H9 (cell line): ENCODE results near the gene RAC2. TPM values are rescaled to one million over a fixed set of nuclear protein-coding genes. Genes with fewer than 3 reads are reported as not detected.
"Not testable (repeated sequence)": the region's sequence is repeated elsewhere in the genome, so short reads cannot be mapped to it uniquely, and the experiment has no call there.

Experiments
- DNase-seq: peaks from one replicate; pipeline ENCODE4 v3.0.0-alpha.2; 2017
- H2AFZ ChIP-seq: one replicate; pipeline ENCODE4 v1.6.1; 2013; ENCODE audit warnings: mild to moderate bottlenecking, low read length, control low read depth, moderate library complexity
- H2AK5ac ChIP-seq: 2 replicates; pipeline ENCODE4 v1.6.1; 2013; ENCODE audit warnings: low read length, control low read depth, mixed read lengths; ENCODE audit not compliant: insufficient read length
- H2BK120ac ChIP-seq: one replicate; pipeline ENCODE4 v1.6.1; 2013; ENCODE audit warnings: low read depth, mild to moderate bottlenecking, low read length, control low read depth, inconsistent platforms; ENCODE audit not compliant: poor library complexity, severe bottlenecking
- H2BK12ac ChIP-seq: 2 replicates; pipeline ENCODE4 v1.6.1; 2013; ENCODE audit warnings: low read length, control low read depth, mixed read lengths, low read depth; ENCODE audit not compliant: insufficient read length
- H2BK15ac ChIP-seq: 2 replicates; pipeline ENCODE4 v1.6.1; 2013; ENCODE audit warnings: low read depth, low read length, control low read depth
- H2BK20ac ChIP-seq: one replicate; pipeline ENCODE4 v1.6.1; 2013; ENCODE audit warnings: low read depth, mild to moderate bottlenecking, low read length, control low read depth, inconsistent platforms; ENCODE audit not compliant: poor library complexity, severe bottlenecking
- H2BK5ac ChIP-seq: 2 replicates; pipeline ENCODE4 v1.6.1; 2013; ENCODE audit warnings: low read length, control low read depth, mixed read lengths; ENCODE audit not compliant: insufficient read length
- H3K14ac ChIP-seq: 2 replicates; pipeline ENCODE4 v1.6.1; 2013; ENCODE audit warnings: low read length, control low read depth; ENCODE audit not compliant: insufficient read depth
- H3K18ac ChIP-seq: 2 replicates; pipeline ENCODE4 v1.6.1; 2013; ENCODE audit warnings: low read depth, mild to moderate bottlenecking, mixed read lengths, low read length, control low read depth; ENCODE audit not compliant: insufficient read length
- H3K23ac ChIP-seq: 2 replicates; pipeline ENCODE4 v1.6.1; 2013; ENCODE audit warnings: low read length, control low read depth, mixed read lengths, low read depth; ENCODE audit not compliant: insufficient read length
- H3K23me2 ChIP-seq: 2 replicates; pipeline ENCODE4 v1.6.1; 2013; ENCODE audit warnings: low read depth, mild to moderate bottlenecking, mixed read lengths, low read length, control low read depth; ENCODE audit not compliant: insufficient read length, poor library complexity, severe bottlenecking
- H3K27ac ChIP-seq: 2 replicates; pipeline ENCODE4 v1.5.1; 2013; ENCODE audit warnings: low read length, control low read depth, mixed read lengths, low read depth; ENCODE audit not compliant: insufficient read length
- H3K27me3 ChIP-seq: 2 replicates; pipeline ENCODE4 v1.6.1; 2013; ENCODE audit warnings: low read length, control low read depth, inconsistent platforms; ENCODE audit not compliant: insufficient read depth
- H3K4ac ChIP-seq: 2 replicates; pipeline ENCODE4 v1.6.1; 2013; ENCODE audit warnings: low read depth, mild to moderate bottlenecking, control low read depth, inconsistent platforms, low read length, moderate library complexity
- H3K4me1 ChIP-seq: 2 replicates; pipeline ENCODE4 v1.6.1; 2013; ENCODE audit warnings: low read length, control low read depth, inconsistent platforms; ENCODE audit not compliant: insufficient read depth
- H3K4me2 ChIP-seq: 2 replicates; pipeline ENCODE4 v1.6.1; 2013; ENCODE audit warnings: low read length, control low read depth, mixed read lengths; ENCODE audit not compliant: insufficient read length, insufficient read depth
- H3K56ac ChIP-seq: 2 replicates; pipeline ENCODE4 v1.6.1; 2013; ENCODE audit warnings: low read depth, mild to moderate bottlenecking, mixed read lengths, low read length, control low read depth; ENCODE audit not compliant: insufficient read length
- H3K79me1 ChIP-seq: 2 replicates; pipeline ENCODE4 v1.6.1; 2013; ENCODE audit warnings: low read depth, mild to moderate bottlenecking, moderate library complexity, low read length, control low read depth, inconsistent platforms; ENCODE audit not compliant: insufficient read depth, poor library complexity, severe bottlenecking
- H3K79me2 ChIP-seq: 2 replicates; pipeline ENCODE4 v1.6.1; 2013; ENCODE audit warnings: low read length, control low read depth, inconsistent platforms; ENCODE audit not compliant: insufficient read depth
- H3K9ac ChIP-seq: 2 replicates; pipeline ENCODE4 v1.6.1; 2013; ENCODE audit warnings: low read length, control low read depth, mixed read lengths; ENCODE audit not compliant: insufficient read length; ENCODE audit errors: extremely low read depth
- H3K9me3 ChIP-seq: one replicate; pipeline ENCODE4 v1.6.1; 2013; ENCODE audit warnings: low read depth, low read length, inconsistent platforms; ENCODE audit not compliant: control insufficient read depth
- H3T11ph ChIP-seq: one replicate; pipeline ENCODE4 v1.6.1; 2013; ENCODE audit warnings: mild to moderate bottlenecking, low read length, control low read depth, inconsistent platforms
- H4K20me1 ChIP-seq: one replicate; pipeline ENCODE4 v1.6.1; 2013; ENCODE audit not compliant: control insufficient read depth, insufficient read length, insufficient read depth
- H4K5ac ChIP-seq: 2 replicates; pipeline ENCODE4 v1.6.1; 2013; ENCODE audit warnings: low read depth, mild to moderate bottlenecking, mixed read lengths, low read length, control low read depth; ENCODE audit not compliant: insufficient read length
- H4K8ac ChIP-seq: replicated peaks from 2 replicates; pipeline ENCODE4 v1.6.1; 2013; ENCODE audit warnings: low read length, control low read depth, mixed read lengths, low read depth; ENCODE audit not compliant: insufficient read length
- H4K91ac ChIP-seq: 2 replicates; pipeline ENCODE4 v1.6.1; 2013; ENCODE audit warnings: low read depth, mild to moderate bottlenecking, moderate library complexity, mixed read lengths, low read length, control low read depth; ENCODE audit not compliant: insufficient read length
- H3K27ac Mint-ChIP-seq, 3 experiments: 2 replicates in 2 of 3; 3 replicates in 1 of 3; pipeline ENCODE4 v1.8.0; 2020 to 2021; ENCODE audit warnings: mixed read lengths in 3 of 3, mild to moderate bottlenecking in 1 of 3, moderate library complexity in 1 of 3
- H3K27me3 Mint-ChIP-seq: 2 replicates; pipeline ENCODE4 v1.8.0; 2021; ENCODE audit warnings: low read depth, mild to moderate bottlenecking, moderate library complexity, mixed read lengths
- H3K36me3 Mint-ChIP-seq, 3 experiments: 2 replicates in 2 of 3; 3 replicates in 1 of 3; pipeline ENCODE4 v1.8.0; 2020 to 2021; ENCODE audit warnings: low read depth in 3 of 3, mixed read lengths in 3 of 3; ENCODE audit not compliant: insufficient read depth in 1 of 3
- H3K4me1 Mint-ChIP-seq, 2 experiments: 2 replicates each; pipeline ENCODE4 v1.8.0; 2020; ENCODE audit warnings: mixed read lengths in 2 of 2
- H3K4me3 Mint-ChIP-seq, 2 experiments: 2 replicates in 1 of 2; 3 replicates in 1 of 2; pipeline ENCODE4 v1.8.0; 2020 to 2021; ENCODE audit warnings: mild to moderate bottlenecking in 2 of 2, mixed read lengths in 2 of 2, moderate library complexity in 1 of 2
- H3K9me3 Mint-ChIP-seq, 2 experiments: 2 replicates in 1 of 2; 3 replicates in 1 of 2; pipeline ENCODE4 v1.8.0; 2020; ENCODE audit warnings: mild to moderate bottlenecking in 2 of 2, mixed read lengths in 2 of 2, moderate library complexity in 1 of 2
- CTCF ChIP-seq: fragments of 200-600 bp; sonication (generic); conservative IDR thresholded peaks from 3 replicates; pipeline ENCODE4 v1.8.0; 2021; ENCODE audit warnings: antibody characterized with exemption, mild to moderate bottlenecking
- WGBS: extraction: QIAGEN DNeasy Blood & Tissue Kit; methylation state at CpG from one replicate; pipeline ENCODE4 v1.1.7; 2013; ENCODE audit warnings: missing lambda C conversion rate, low lambda C conversion rate, mixed read lengths; ENCODE audit not compliant: insufficient read length; ENCODE audit errors: extremely low coverage; 5-methylcytosine and 5-hydroxymethylcytosine counted together
- total RNA-seq: library from RNA; stranded (reverse); gene quantifications from 2 replicates; pipeline ENCODE4 v1.2.1, GENCODE V29; 2021

RAC2 gene
- total RNA-seq, 1 experiment from 2014 or later = 2.8 TPM

DNA sequence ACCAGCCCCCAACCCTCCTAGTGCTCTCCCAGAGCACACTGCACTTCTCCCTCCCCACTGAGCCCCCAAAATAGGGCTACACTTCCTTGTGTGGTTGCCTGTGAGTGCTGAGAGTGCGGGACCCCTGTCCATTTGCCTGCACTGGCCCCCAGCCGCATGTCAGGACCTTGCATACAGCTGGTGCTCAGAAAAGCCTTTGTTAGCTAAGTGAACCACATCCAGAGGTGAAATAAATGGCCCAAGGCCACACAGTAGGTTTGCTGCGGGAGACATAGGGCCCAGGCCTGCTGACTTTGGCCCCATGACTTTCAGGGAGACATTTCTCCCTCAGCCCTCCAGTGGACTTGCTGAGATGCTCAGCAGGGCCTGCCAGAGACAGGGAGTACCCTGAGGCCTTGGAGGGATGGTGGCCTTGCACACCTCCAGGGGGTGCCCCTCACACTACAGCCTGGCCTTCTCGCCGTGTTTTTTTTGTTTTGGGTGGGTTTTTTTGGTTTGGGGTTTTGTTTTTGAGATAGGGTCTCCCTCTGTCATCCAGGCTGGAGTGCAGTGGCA is 42.0 kb downstream of the RAC2 start:
- Histone ChIP-seq H3K14ac (no peak overlapping the region), H2AK5ac (no peak overlapping the region), H4K5ac (no peak overlapping the region), H3K56ac (no peak overlapping the region), H3K4me1 (no peaks in the 10 kb centered on the region; the same call in 1 of the 2 replicates), H3K4ac (no peak overlapping the region), H2BK12ac (no peak overlapping the region), H3K18ac (no peak overlapping the region), H3K23me2 (peaks cover 5% of the 10 kb centered on the region), H2AFZ (no peak overlapping the region), H3K27ac (no peak overlapping the region), H2BK15ac (no peak overlapping the region), H4K20me1 (no peaks in the 10 kb centered on the region), H3K79me1 (no peaks in the 10 kb centered on the region), H3K9ac (no peak overlapping the region), H4K8ac (no peak overlapping the region), H3T11ph (no peak overlapping the region), H2BK120ac (no peak overlapping the region), H3K23ac (no peak overlapping the region), H3K4me2 (no peak overlapping the region), H4K91ac (no peak overlapping the region), H2BK20ac (no peak overlapping the region), H3K27me3 (no peaks in the 10 kb centered on the region), H3K9me3 (no peaks in the 10 kb centered on the region), H2BK5ac (no peak overlapping the region), H3K79me2 (no peaks in the 10 kb centered on the region)
- no peak for DNase-seq
- H3K27ac Mint-ChIP-seq = no peak overlapping the region
- peaks cover 7% of the 10 kb centered on the region for H3K27me3 Mint-ChIP-seq
- WGBS = no CpG with 5 or more reads among the region's 5 CpGs
- TF ChIP-seq CTCF = no peak
- H3K4me1 Mint-ChIP-seq = peaks cover 8 to 26% of the 10 kb centered on the region in 2 experiments
- no peak overlapping the region; a peak in 1 of 5 replicates for H3K4me3 Mint-ChIP-seq
- no peaks in the 10 kb centered on the region for H3K9me3 Mint-ChIP-seq
- H3K36me3 Mint-ChIP-seq = no peaks in the 10 kb centered on the region

DNA sequence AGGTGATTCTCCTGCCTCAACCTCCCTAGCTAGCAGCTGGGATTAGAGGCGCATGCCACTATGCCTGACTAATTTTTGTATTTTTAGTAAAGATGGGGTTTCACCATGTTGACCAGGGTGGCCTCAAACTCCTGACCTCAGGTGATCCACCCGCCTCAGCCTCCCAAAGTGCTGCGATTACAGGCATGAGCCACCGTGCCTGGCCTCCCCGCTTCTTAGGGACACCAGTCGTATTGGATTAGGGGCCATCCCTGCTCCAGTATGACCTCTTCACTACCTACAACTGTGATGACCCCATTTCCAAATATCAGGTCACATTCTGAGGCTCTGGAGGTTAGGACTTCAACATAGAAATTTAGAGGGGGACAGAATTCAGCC is 42.6 kb downstream of the RAC2 start:
- not testable (repeated sequence) for H3K9me3 Mint-ChIP-seq, H3K27me3 Mint-ChIP-seq, H3K36me3 Mint-ChIP-seq

More for the DNA sequence above, 42.6 kb downstream of the RAC2 start:
- H2BK12ac ChIP-seq, H4K5ac ChIP-seq, H3K79me1 ChIP-seq, H3K9me3 ChIP-seq, H3K4me1 ChIP-seq, H4K8ac ChIP-seq, H3K23ac ChIP-seq, H2AFZ ChIP-seq, H3K27ac Mint-ChIP-seq, H2BK20ac ChIP-seq, H3K18ac ChIP-seq, H2BK120ac ChIP-seq, H3K23me2 ChIP-seq, DNase-seq, H3K4me2 ChIP-seq, H3K56ac ChIP-seq, H2AK5ac ChIP-seq, H3K9ac ChIP-seq, H2BK5ac ChIP-seq, H4K91ac ChIP-seq, H3K27me3 ChIP-seq, H3K79me2 ChIP-seq, H3K4me3 Mint-ChIP-seq, H3K27ac ChIP-seq, H4K20me1 ChIP-seq, H3K14ac ChIP-seq, H3K4ac ChIP-seq, H2BK15ac ChIP-seq, H3T11ph ChIP-seq: not testable (repeated sequence)
- WGBS = no CpG with 5 or more reads among the region's 6 CpGs
- H3K4me1 Mint-ChIP-seq = peaks cover 13 to 32% of the 10 kb centered on the region in 2 experiments
